Right kidney (tissue), 1 donor: Measurements from ENCODE around the gene MCFD2.
"Not testable (repeated sequence)": the region's sequence is repeated elsewhere in the genome, so short reads cannot be mapped to it uniquely, and the experiment has no call there.

ENCODE experiments used
- DNase-seq: peaks from one replicate; pipeline ENCODE4 v3.0.0-alpha.2; 2016

MCFD2 gene

GRCh38 chr2:46902980-46903379, 12.6 kb downstream of the MCFD2 start:
- DNase-seq: not testable (repeated sequence)

- no peak for DNase-seq
These were observed 13.1 kb downstream of the MCFD2 start for GRCh38 chr2:46902465-46902864.

- DNase-seq: no peak
These were observed 14.0 kb downstream of the MCFD2 start for GRCh38 chr2:46901611-46902010.

GRCh38 chr2:46900381-46900780, 15.2 kb downstream of the MCFD2 start:
- DNase-seq: no peak

GRCh38 chr2:46899053-46899452, 16.6 kb downstream of the MCFD2 start:
- no peak for DNase-seq

GRCh38 chr2:46898024-46898423, 17.6 kb downstream of the MCFD2 start:
- DNase-seq: no peak

- DNase-seq: no peak
These were observed 22.2 kb downstream of the MCFD2 start for GRCh38 chr2:46893269-46893939.

GRCh38 chr2:46891956-46892553, 23.6 kb downstream of the MCFD2 start:
- no peak for DNase-seq

- DNase-seq: no peak
These were observed 27.1 kb downstream of the MCFD2 start for GRCh38 chr2:46888421-46888952.

GRCh38 chr2:46887028-46887885, 28.3 kb downstream of the MCFD2 start:
- no peak for DNase-seq

- no peak for DNase-seq
These were observed 29.2 kb downstream of the MCFD2 start for GRCh38 chr2:46886268-46887027.

- no peak for DNase-seq
These were observed 30.2 kb downstream of the MCFD2 start for GRCh38 chr2:46885376-46885775.

- DNase-seq: no peak
These were observed 36.1 kb downstream of the MCFD2 start for GRCh38 chr2:46879511-46879910.

GRCh38 chr2:46878886-46879285, 36.7 kb downstream of the MCFD2 start:
- peak; percentile 46 for DNase-seq

GRCh38 chr2:46878240-46878877, 37.2 kb downstream of the MCFD2 start:
- no peak for DNase-seq

- no peak for DNase-seq
These were observed 37.9 kb downstream of the MCFD2 start for GRCh38 chr2:46877619-46878113.

- DNase-seq: peak; percentile 36
These were observed 38.7 kb downstream of the MCFD2 start for GRCh38 chr2:46876741-46877384.

- DNase-seq: not testable (repeated sequence)
These were observed 39.5 kb downstream of the MCFD2 start for GRCh38 chr2:46875962-46876689.

- DNase-seq: no peak
These were observed 40.2 kb downstream of the MCFD2 start for GRCh38 chr2:46875226-46875899.
